ENCODE results near the gene BSCL2. TPM values are rescaled to one million over a fixed set of nuclear protein-coding genes. Genes with fewer than 3 reads are reported as not detected.
A peak's percentile ranks its signal among the peaks of the same experiment; 100 is the strongest.

Gene BSCL2
- total and polyA plus RNA-seq, 7 experiments from 2014 or later: 28.4 to 63.5 (median 51.2) TPM

DNA sequence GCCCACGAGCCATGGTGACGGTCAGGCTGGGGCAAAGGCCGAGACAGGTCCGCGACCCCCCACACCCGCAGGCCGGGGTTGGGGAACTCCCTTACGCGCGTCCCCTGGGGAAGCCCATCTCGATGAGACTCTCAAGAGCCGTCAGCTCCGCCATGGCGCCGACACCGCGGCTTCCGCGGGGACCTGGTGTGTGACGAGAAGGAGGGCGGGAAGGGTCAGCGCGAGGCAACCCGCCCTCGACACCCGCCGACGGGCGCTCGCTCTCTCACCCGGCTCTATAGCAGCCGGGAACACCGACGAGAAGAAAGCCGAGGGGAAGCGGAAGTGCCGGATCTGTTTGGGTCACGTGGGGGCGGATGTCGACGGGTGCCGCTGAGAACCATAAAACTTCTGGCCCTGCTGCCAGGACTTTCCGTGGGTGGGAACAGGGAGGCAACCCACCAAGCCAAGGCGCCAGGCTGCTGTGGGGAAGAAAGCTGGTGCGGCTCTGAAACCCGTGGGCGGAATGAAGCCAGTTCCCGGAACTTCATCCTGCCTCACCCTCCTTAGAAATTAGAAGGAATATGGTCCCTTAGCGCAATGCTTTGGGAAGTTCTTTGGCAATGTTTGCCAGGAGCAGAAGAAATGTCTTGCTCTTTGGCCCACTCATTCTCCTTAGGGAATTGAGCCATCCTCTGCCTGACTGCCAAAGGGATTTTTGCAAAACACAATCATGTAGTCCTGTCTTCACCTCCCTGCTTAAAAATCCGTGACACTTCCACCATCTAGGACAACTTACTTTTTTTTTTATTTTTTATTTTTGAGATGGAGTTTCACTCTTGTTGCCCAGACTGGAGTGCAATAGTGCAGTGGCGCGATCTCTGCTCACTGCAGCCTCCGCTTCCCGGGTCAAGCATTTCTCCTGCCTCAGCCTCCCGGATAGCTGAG, 28.2 kb downstream of the BSCL2 start, which contains the start of gene UBXN1:
UBXN1 (minus strand) TSS at position 304 of the 927 bp plus-strand sequence; CDS start at position 154, 150 bp downstream.
- peaks cover 19 to 41% (median 37%) of the 10 kb centered on the region in 7 donors for H3K4me1 Mint-ChIP-seq
- peak; percentile 63 to 84 (median 81) for DNase-seq
- H3K27ac ChIP-seq (ENCODE audit: low read depth, low read length): peak within 1 kb of the TSS; percentile 98
- no peaks in the 10 kb centered on the region for H3K27me3 ChIP-seq (ENCODE audit: control insufficient read depth in 2 of 2, insufficient read depth in 2 of 2, low read length in 2 of 2)
- H3K27ac Mint-ChIP-seq: peak within 1 kb of the TSS; percentile 88 to 98 (median 94)
- H3K36me3 Mint-ChIP-seq: peaks cover 4 to 21% (median 10%) of the 10 kb centered on the region in 5 donors
- H3K4me3 Mint-ChIP-seq: peak within 1 kb of the TSS; percentile 86 to 93 (median 90)
- ChIA-PET CTCF (interaction anchor here (0.6 to 2.4 kb wide), 5 partner anchors 16 to 182 kb away, joined by 3 to 24 read pairs (median 7); partner anchors contain the start of genes STX5 and TUT1), POLR2A (interaction anchor here (0.6 to 9.2 kb wide), 14 partner anchors 11 to 201 kb away, joined by 3 to 157 read pairs (median 5); partner anchors contain the start of genes C11orf98, CSKMT, INTS5 and LBHD1)
- H3K36me3 ChIP-seq (ENCODE audit: control insufficient read depth in 2 of 3, insufficient read depth in 3 of 3, low read length in 3 of 3): peaks cover 0 to 29% (median 3%) of the 10 kb centered on the region in 3 experiments
- H3K4me3 ChIP-seq (ENCODE audit: low read length): peak within 1 kb of the TSS; percentile 87
- peak; percentile 91 for ATAC-seq
- no peaks in the 10 kb centered on the region for H3K27me3 Mint-ChIP-seq
- intact Hi-C loops (cut with micrococcal nuclease): loop anchor here (1.0 to 10.0 kb wide), 11 partner anchors 8 to 254 kb away; partner anchors contain the start of genes HNRNPUL2 (in 2 of the 2), INTS5 (in 2 of the 2), TUT1 (in 2 of the 2) and UQCC3 (in 2 of the 2)
- H3K9me3 ChIP-seq (ENCODE audit: control insufficient read depth in 2 of 3, low read length in 3 of 3): no peaks in the 10 kb centered on the region
- H3K9me3 Mint-ChIP-seq: no peaks in the 10 kb centered on the region
- H3K4me1 ChIP-seq (ENCODE audit: control insufficient read depth in 2 of 2, insufficient read depth in 2 of 2, low read length in 2 of 2): peaks cover 13 to 15% of the 10 kb centered on the region in 2 donors

DNA sequence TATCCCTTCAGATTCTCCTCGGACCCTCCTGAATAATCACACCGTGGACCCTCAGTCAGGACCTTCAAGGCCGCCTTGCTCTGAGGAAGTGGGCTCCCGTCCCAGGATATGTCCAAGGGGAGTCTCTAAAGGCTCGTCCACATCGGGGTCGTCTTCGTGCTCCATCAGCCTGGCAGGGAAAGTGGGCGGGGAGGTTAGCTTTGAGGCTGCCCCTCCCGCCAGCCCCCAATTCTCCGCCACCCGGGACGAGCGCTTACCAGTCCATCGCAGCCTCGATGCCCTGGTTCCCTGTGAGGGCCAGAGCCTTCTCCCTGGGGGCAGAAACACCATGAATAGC, 28.8 kb downstream of the BSCL2 start:
- Mint-ChIP-seq H3K27ac (peak overlapping the region; percentile 88 to 98 (median 94)), H3K4me1 (peaks cover 21 to 44% (median 37%) of the 10 kb centered on the region in 7 donors), H3K27me3 (no peaks in the 10 kb centered on the region), H3K36me3 (peaks cover 4 to 21% (median 10%) of the 10 kb centered on the region in 5 donors), H3K4me3 (peak overlapping the region; percentile 86 to 93 (median 90)), H3K9me3 (no peaks in the 10 kb centered on the region)
- CTCF ChIA-PET: interaction anchor here (0.6 kb wide), 1 partner anchor 153 kb away, joined by 3 read pairs; the partner anchor contains the start of gene STX5
- H3K4me3 ChIP-seq (ENCODE audit: low read length): peak overlapping the region; percentile 87
- DNase-seq (no peak), ATAC-seq (no peak)
- POLR2A ChIA-PET: interaction anchor here (1.6 to 9.2 kb wide), 3 partner anchors 10 to 87 kb away, joined by 5 to 157 read pairs (median 10); partner anchors contain the start of genes C11orf98, CSKMT, LBHD1 and TUT1
- H3K9me3 ChIP-seq (ENCODE audit: control insufficient read depth in 2 of 3, low read length in 3 of 3): no peaks in the 10 kb centered on the region
- intact Hi-C loops (cut with micrococcal nuclease): loop anchor here (2.0 to 10.0 kb wide), 3 partner anchors 26 to 254 kb away; partner anchors contain the start of genes HNRNPUL2 (in 1 of the 2) and INTS5 (in 1 of the 2)
- peaks cover 0 to 35% (median 3%) of the 10 kb centered on the region in 3 experiments for H3K36me3 ChIP-seq (ENCODE audit: control insufficient read depth in 2 of 3, insufficient read depth in 3 of 3, low read length in 3 of 3)
- peak overlapping the region; percentile 98 for H3K27ac ChIP-seq (ENCODE audit: low read depth, low read length)
- H3K27me3 ChIP-seq (ENCODE audit: control insufficient read depth in 2 of 2, insufficient read depth in 2 of 2, low read length in 2 of 2): no peaks in the 10 kb centered on the region
- peaks cover 13 to 15% of the 10 kb centered on the region in 2 donors for H3K4me1 ChIP-seq (ENCODE audit: control insufficient read depth in 2 of 2, insufficient read depth in 2 of 2, low read length in 2 of 2)

DNA sequence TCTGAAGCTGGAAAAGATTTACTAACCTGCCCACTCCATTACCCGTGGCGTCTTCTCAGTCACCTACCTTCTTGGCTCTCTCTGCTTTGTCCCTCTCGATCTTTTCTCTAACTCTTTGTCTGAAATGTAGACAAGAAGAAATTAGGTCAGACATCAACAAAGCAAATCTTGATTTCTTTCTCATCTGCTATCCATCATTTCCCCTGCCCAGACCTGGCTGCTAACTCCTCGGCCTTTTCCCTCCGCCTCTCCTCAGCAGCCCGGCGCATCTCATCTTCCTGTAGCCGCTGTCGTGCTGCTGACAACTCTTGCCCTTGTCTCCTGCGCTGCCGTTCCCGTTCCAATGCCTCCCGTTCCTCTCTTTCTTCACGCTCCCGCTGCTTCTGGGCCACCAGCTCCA, 29.5 kb downstream of the BSCL2 start:
- Histone ChIP-seq H3K4me3 (ENCODE audit: low read length) (peak overlapping the region; percentile 87), H3K27me3 (ENCODE audit: control insufficient read depth in 2 of 2, insufficient read depth in 2 of 2, low read length in 2 of 2) (no peaks in the 10 kb centered on the region), H3K4me1 (ENCODE audit: control insufficient read depth in 2 of 2, insufficient read depth in 2 of 2, low read length in 2 of 2) (peaks cover 13 to 21% of the 10 kb centered on the region in 2 donors), H3K27ac (ENCODE audit: low read depth, low read length) (peak overlapping the region; percentile 98), H3K36me3 (ENCODE audit: control insufficient read depth in 2 of 3, insufficient read depth in 3 of 3, low read length in 3 of 3) (peaks cover 0 to 37% (median 3%) of the 10 kb centered on the region in 3 experiments), H3K9me3 (ENCODE audit: control insufficient read depth in 2 of 3, low read length in 3 of 3) (no peaks in the 10 kb centered on the region)
- intact Hi-C loops (cut with micrococcal nuclease): loop anchor here (2.0 to 10.0 kb wide), 3 partner anchors 25 to 253 kb away; partner anchors contain the start of genes HNRNPUL2 (in 1 of the 2) and INTS5 (in 1 of the 2)
- DNase-seq: no peak
- CTCF ChIA-PET: no interaction called here
- POLR2A ChIA-PET: interaction anchor here (0.5 to 9.2 kb wide), 8 partner anchors 10 to 109 kb away, joined by 3 to 157 read pairs (median 6); partner anchors contain the start of genes BSCL2, C11orf98, CSKMT and GNG3
- H3K27ac Mint-ChIP-seq: peak overlapping the region; percentile 88 to 98 (median 94)
- no peaks in the 10 kb centered on the region for H3K9me3 Mint-ChIP-seq
- peaks cover 4 to 21% (median 10%) of the 10 kb centered on the region in 5 donors for H3K36me3 Mint-ChIP-seq
- no peak for ATAC-seq
- H3K4me1 Mint-ChIP-seq: peaks cover 21 to 51% (median 44%) of the 10 kb centered on the region in 7 donors
- peak overlapping the region; percentile 86 to 93 (median 90) for H3K4me3 Mint-ChIP-seq
- H3K27me3 Mint-ChIP-seq: no peaks in the 10 kb centered on the region

DNA sequence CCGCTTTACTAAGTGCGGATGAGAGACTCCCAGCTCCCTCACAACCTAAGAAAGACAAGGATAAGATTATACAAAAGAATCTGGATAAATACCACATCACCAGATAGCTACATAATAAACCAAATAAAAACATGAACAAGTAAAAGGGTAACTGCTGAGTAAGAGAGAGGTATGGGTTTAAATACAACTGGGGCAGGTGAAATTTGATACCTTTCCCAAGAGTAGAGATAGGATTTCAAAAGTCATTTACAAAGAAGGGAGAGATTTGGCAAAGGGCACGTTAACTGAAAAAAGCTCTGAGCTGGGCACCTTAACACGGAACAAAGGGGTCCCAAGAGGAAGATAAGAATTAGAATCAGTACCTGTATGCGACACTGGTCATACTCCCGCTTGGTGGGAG, 30.1 kb downstream of the BSCL2 start:
- Mint-ChIP-seq H3K36me3 (peaks cover 4 to 21% (median 10%) of the 10 kb centered on the region in 5 donors), H3K27ac (peak overlapping the region; percentile 51 to 98 (median 92)), H3K4me1 (peaks cover 27 to 56% (median 47%) of the 10 kb centered on the region in 7 donors), H3K4me3 (peak overlapping the region; percentile 62 to 93 (median 90)), H3K27me3 (no peaks in the 10 kb centered on the region), H3K9me3 (no peaks in the 10 kb centered on the region)
- Histone ChIP-seq H3K36me3 (ENCODE audit: control insufficient read depth in 2 of 3, insufficient read depth in 3 of 3, low read length in 3 of 3) (peaks cover 0 to 37% (median 3%) of the 10 kb centered on the region in 3 experiments), H3K9me3 (ENCODE audit: control insufficient read depth in 2 of 3, low read length in 3 of 3) (no peaks in the 10 kb centered on the region), H3K27me3 (ENCODE audit: control insufficient read depth in 2 of 2, insufficient read depth in 2 of 2, low read length in 2 of 2) (no peaks in the 10 kb centered on the region), H3K4me1 (ENCODE audit: control insufficient read depth in 2 of 2, insufficient read depth in 2 of 2, low read length in 2 of 2) (peaks cover 13 to 27% of the 10 kb centered on the region in 2 donors), H3K27ac (ENCODE audit: low read depth, low read length) (peak overlapping the region; percentile 98), H3K4me3 (ENCODE audit: low read length) (no peak overlapping the region)
- ChIA-PET POLR2A (interaction anchor here (0.6 to 9.2 kb wide), 14 partner anchors 9 to 121 kb away, joined by 3 to 157 read pairs (median 4); partner anchors contain the start of genes BSCL2, C11orf98, CSKMT and GNG3), CTCF (interaction anchor here (1.2 kb wide), 1 partner anchor 204 kb away, joined by 4 read pairs; the partner anchor contains the start of gene SLC3A2)
- ATAC-seq (no peak), DNase-seq (no peak)
- intact Hi-C loops (cut with micrococcal nuclease): loop anchor here in 1 of 2 donors (10.0 kb wide), 1 partner anchor 252 kb away; no protein-coding TSS in a partner anchor

DNA sequence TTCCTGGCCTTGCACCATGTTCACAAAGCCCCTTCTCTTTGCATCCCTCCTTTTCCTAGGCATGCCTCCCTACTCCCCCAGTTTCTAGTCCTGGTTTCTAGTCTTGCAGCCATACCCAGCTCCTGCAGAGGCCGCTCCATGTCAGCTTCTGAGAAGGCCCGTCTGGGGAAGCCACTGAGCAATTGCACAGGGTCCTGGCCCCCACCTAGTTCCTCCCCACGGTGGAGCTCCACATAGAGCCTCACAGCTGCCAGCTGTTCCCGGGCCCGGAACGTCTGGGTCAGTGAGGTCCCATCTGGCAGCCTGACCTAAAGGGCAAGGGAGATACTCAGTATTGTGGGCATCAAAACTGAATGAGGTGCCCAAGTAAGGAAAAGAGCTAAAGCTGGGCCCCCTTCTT, 30.5 kb downstream of the BSCL2 start:
- POLR2A ChIA-PET: interaction anchor here (0.6 to 9.2 kb wide), 14 partner anchors 9 to 121 kb away, joined by 3 to 157 read pairs (median 4); partner anchors contain the start of genes BSCL2, C11orf98, CSKMT and GNG3
- Histone ChIP-seq H3K4me3 (ENCODE audit: low read length) (no peak overlapping the region), H3K4me1 (ENCODE audit: control insufficient read depth in 2 of 2, insufficient read depth in 2 of 2, low read length in 2 of 2) (peaks cover 13 to 27% of the 10 kb centered on the region in 2 donors), H3K27me3 (ENCODE audit: control insufficient read depth in 2 of 2, insufficient read depth in 2 of 2, low read length in 2 of 2) (no peaks in the 10 kb centered on the region), H3K9me3 (ENCODE audit: control insufficient read depth in 2 of 3, low read length in 3 of 3) (no peaks in the 10 kb centered on the region), H3K36me3 (ENCODE audit: control insufficient read depth in 2 of 3, insufficient read depth in 3 of 3, low read length in 3 of 3) (peaks cover 0 to 41% (median 3%) of the 10 kb centered on the region in 3 experiments), H3K27ac (ENCODE audit: low read depth, low read length) (peak overlapping the region; percentile 98)
- DNase-seq (no peak), ATAC-seq (no peak)
- no peaks in the 10 kb centered on the region for H3K27me3 Mint-ChIP-seq
- peak overlapping the region in 8 of 9 donors; percentile 51 to 98 (median 92) for H3K27ac Mint-ChIP-seq
- H3K36me3 Mint-ChIP-seq: peaks cover 4 to 23% (median 10%) of the 10 kb centered on the region in 5 donors
- intact Hi-C loops (cut with micrococcal nuclease): loop anchor here in 1 of 2 donors (10.0 kb wide), 1 partner anchor 252 kb away; no protein-coding TSS in a partner anchor
- H3K9me3 Mint-ChIP-seq: no peaks in the 10 kb centered on the region
- peaks cover 28 to 61% (median 51%) of the 10 kb centered on the region in 7 donors for H3K4me1 Mint-ChIP-seq
- H3K4me3 Mint-ChIP-seq: peak overlapping the region in 9 of 10 donors; percentile 62 to 92 (median 90)
- CTCF ChIA-PET: interaction anchor here (0.6 to 1.2 kb wide), 2 partner anchors 204 to 358 kb away, joined by 3 to 4 read pairs; partner anchors contain the start of gene SLC3A2
